Measurements from ENCODE around the gene SLC22A2.
A peak's percentile ranks its signal among the peaks of the same experiment; 100 is the strongest.
"Not testable (repeated sequence)": the region's sequence is repeated elsewhere in the genome, so short reads cannot be mapped to it uniquely, and the experiment has no call there.

The SLC22A2 gene

GRCh38 chr6:160258346-160259142, at the start of gene SLC22A2:
SLC22A2 (minus strand) TSS chr6:160258821; CDS start chr6:160258757, 64 bp downstream.
- DNase-seq (ENCODE audit: low spot score) = no peak

GRCh38 chr6:160305926-160306713, 47.5 kb upstream of the SLC22A2 start:
- DNase-seq (ENCODE audit: low spot score) = no peak

GRCh38 chr6:160303806-160304205, 45.2 kb upstream of the SLC22A2 start:
- no peak for DNase-seq (ENCODE audit: low spot score)

GRCh38 chr6:160302431-160303082, 43.9 kb upstream of the SLC22A2 start:
- not testable (repeated sequence) for DNase-seq (ENCODE audit: low spot score)

GRCh38 chr6:160301339-160301738, 42.7 kb upstream of the SLC22A2 start:
- no peak for DNase-seq (ENCODE audit: low spot score)

GRCh38 chr6:160300076-160300695, 41.6 kb upstream of the SLC22A2 start:
- no peak for DNase-seq (ENCODE audit: low spot score)

GRCh38 chr6:160299559-160299958, 40.9 kb upstream of the SLC22A2 start:
- DNase-seq (ENCODE audit: low spot score) = no peak

- no peak for DNase-seq (ENCODE audit: low spot score)
These were observed 39.5 kb upstream of the SLC22A2 start for GRCh38 chr6:160298121-160298520.

- DNase-seq (ENCODE audit: low spot score) = no peak
These were observed 38.7 kb upstream of the SLC22A2 start for GRCh38 chr6:160297310-160297709.

GRCh38 chr6:160293844-160294243, 35.2 kb upstream of the SLC22A2 start:
- DNase-seq (ENCODE audit: low spot score) = no peak

GRCh38 chr6:160285541-160286105, 27.0 kb upstream of the SLC22A2 start:
- no peak for DNase-seq (ENCODE audit: low spot score)

GRCh38 chr6:160284575-160284974, 26.0 kb upstream of the SLC22A2 start:
- DNase-seq (ENCODE audit: low spot score) = no peak

GRCh38 chr6:160282444-160282843, 23.8 kb upstream of the SLC22A2 start:
- DNase-seq (ENCODE audit: low spot score) = no peak

- no peak for DNase-seq (ENCODE audit: low spot score)
These were observed 21.2 kb upstream of the SLC22A2 start for GRCh38 chr6:160279850-160280249.

- DNase-seq (ENCODE audit: low spot score) = no peak
These were observed 20.2 kb upstream of the SLC22A2 start for GRCh38 chr6:160278786-160279310.

- DNase-seq (ENCODE audit: low spot score) = no peak
These were observed 19.7 kb upstream of the SLC22A2 start for GRCh38 chr6:160278311-160278710.

- DNase-seq (ENCODE audit: low spot score) = no peak
These were observed 18.9 kb upstream of the SLC22A2 start for GRCh38 chr6:160277546-160277945.

GRCh38 chr6:160277144-160277543, 18.5 kb upstream of the SLC22A2 start:
- DNase-seq (ENCODE audit: low spot score) = no peak

GRCh38 chr6:160276126-160276525, 17.5 kb upstream of the SLC22A2 start:
- DNase-seq (ENCODE audit: low spot score) = no peak

- DNase-seq (ENCODE audit: low spot score) = no peak
These were observed 16.9 kb upstream of the SLC22A2 start for GRCh38 chr6:160275511-160276003.

GRCh38 chr6:160274871-160275510, 16.4 kb upstream of the SLC22A2 start:
- DNase-seq (ENCODE audit: low spot score) = peak; percentile 31
